ENCODE data around the gene CFAP65. TPM values are rescaled to one million over a fixed set of nuclear protein-coding genes. Genes with fewer than 3 reads are reported as not detected.

CFAP65 gene
- total and polyA plus RNA-seq, 9 of the 15 experiments (the other 6 are each of a cell fraction or from before 2014, with no cell fraction given): not detected

DNA sequence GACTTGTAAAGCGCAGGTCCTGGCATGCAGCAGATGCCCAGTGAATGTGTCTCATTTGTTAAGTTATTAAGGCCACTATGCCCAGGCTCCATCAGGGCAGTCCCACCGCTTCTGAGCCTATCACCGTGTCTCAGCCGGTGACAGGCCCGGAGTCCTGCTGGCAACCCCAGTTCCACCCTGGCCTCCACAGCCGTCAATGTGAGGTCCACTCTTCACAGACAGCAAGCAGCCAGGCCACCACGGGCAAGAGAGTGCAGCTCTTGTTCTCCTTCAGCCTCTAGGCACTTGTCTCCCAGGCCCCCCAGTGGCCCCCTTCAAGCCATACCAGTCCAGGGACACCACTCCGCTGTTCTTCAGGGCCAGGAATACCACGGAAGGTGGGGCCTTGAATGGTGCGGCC, 22.6 kb downstream of the CFAP65 start:
- H3K9me1 ChIP-seq (ENCODE audit: control insufficient read depth, insufficient read depth, low read length): peaks cover 2% of the 10 kb centered on the region
- FAIRE-seq (no peak), DNase-seq (ENCODE audit: extremely low read depth in 1 of 4, low spot score in 3 of 4) (no peak), ATAC-seq (no peak)
- BruUV-seq (replicated peaks): no TSS peak
- H2AFZ ChIP-seq (ENCODE audit: low read depth, low read length): no peak overlapping the region
- H3K4me1 ChIP-seq (replicated peaks in 1 of 2; ENCODE audit: control insufficient read depth in 2 of 2, insufficient read depth in 2 of 2, low read length in 2 of 2): no peaks in the 10 kb centered on the region; a peak in 1 of 5 replicates
- WGBS (ENCODE audit: insufficient coverage, low coverage, missing lambda C conversion rate): 7% methylated on average over 6 of the region's 10 CpGs
- peaks cover 0 to 71% of the 10 kb centered on the region in 2 experiments; a peak in 4 of 5 replicates for H3K27me3 ChIP-seq (ENCODE audit: control insufficient read depth in 2 of 2, insufficient read depth in 2 of 2, low read length in 2 of 2)
- TF ChIP-seq ZNF274 (IDR thresholded peaks at IDR 0.05; ENCODE audit: borderline replicate concordance, low read depth, low read length) (no peak), ZBTB1 (CRISPR knock-in tag; IDR thresholded peaks at IDR 0.05; ENCODE audit: borderline replicate concordance, low read depth) (no peak), SP2 (IDR thresholded peaks at IDR 0.05; ENCODE audit: extremely low read depth, low read depth, low read length, poor library complexity, severe bottlenecking) (no peak), ZNF699 (CRISPR knock-in tag; IDR thresholded peaks at IDR 0.05; ENCODE audit: insufficient replicate concordance) (no peak), CCNT2 (IDR thresholded peaks at IDR 0.05; ENCODE audit: borderline replicate concordance, extremely low read depth, insufficient read length, low read depth, low read length) (no peak), YY1 (IDR thresholded peaks at IDR 0.05; ENCODE audit: borderline replicate concordance in 1 of 3, control insufficient read depth in 1 of 3, extremely low read depth in 1 of 3, insufficient read depth in 3 of 3, insufficient read length in 1 of 3, insufficient replicate concordance in 2 of 3, low read depth in 1 of 3, low read length in 2 of 3) (no peak), SRSF3 (IDR thresholded peaks at IDR 0.05; ENCODE audit: insufficient read depth, low read length) (no peak), MEIS2 (IDR thresholded peaks at IDR 0.05; ENCODE audit: partially characterized antibody) (no peak), TAF7 (tag; IDR thresholded peaks at IDR 0.05) (no peak), GTF2B (IDR thresholded peaks at IDR 0.05; ENCODE audit: extremely low read depth, insufficient read length) (no peak), RBFOX2 (IDR thresholded peaks at IDR 0.05; ENCODE audit: low read depth, low read length) (no peak), EZH2 (IDR thresholded peaks at IDR 0.05; ENCODE audit: borderline replicate concordance, low read depth, low read length) (no peak), SMARCC2 (IDR thresholded peaks at IDR 0.05; ENCODE audit: low read depth) (no peak), RB1 (IDR thresholded peaks at IDR 0.05; ENCODE audit: low read depth) (no peak)
- TF ChIP-seq, protein P1, sequence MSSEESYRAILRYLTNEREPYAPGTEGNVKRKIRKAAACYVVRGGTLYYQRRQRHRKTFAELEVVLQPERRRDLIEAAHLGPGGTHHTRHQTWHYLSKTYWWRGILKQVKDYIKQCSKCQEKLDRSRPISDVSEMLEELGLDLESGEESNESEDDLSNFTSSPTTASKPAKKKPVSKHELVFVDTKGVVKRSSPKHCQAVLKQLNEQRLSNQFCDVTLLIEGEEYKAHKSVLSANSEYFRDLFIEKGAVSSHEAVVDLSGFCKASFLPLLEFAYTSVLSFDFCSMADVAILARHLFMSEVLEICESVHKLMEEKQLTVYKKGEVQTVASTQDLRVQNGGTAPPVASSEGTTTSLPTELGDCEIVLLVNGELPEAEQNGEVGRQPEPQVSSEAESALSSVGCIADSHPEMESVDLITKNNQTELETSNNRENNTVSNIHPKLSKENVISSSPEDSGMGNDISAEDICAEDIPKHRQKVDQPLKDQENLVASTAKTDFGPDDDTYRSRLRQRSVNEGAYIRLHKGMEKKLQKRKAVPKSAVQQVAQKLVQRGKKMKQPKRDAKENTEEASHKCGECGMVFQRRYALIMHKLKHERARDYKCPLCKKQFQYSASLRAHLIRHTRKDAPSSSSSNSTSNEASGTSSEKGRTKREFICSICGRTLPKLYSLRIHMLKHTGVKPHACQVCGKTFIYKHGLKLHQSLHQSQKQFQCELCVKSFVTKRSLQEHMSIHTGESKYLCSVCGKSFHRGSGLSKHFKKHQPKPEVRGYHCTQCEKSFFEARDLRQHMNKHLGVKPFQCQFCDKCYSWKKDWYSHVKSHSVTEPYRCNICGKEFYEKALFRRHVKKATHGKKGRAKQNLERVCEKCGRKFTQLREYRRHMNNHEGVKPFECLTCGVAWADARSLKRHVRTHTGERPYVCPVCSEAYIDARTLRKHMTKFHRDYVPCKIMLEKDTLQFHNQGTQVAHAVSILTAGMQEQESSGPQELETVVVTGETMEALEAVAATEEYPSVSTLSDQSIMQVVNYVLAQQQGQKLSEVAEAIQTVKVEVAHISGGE (CRISPR knock-in tag; IDR thresholded peaks at IDR 0.05): no peak
- no peaks in the 10 kb centered on the region for H3K79me2 ChIP-seq (ENCODE audit: control insufficient read depth, insufficient read depth, low read length)
- H4K20me1 ChIP-seq (replicated peaks; ENCODE audit: control insufficient read depth, insufficient read depth, low read length): peaks cover 4% of the 10 kb centered on the region; the same call in 1 of the 2 replicates
- no peak overlapping the region for H3K4me2 ChIP-seq (ENCODE audit: insufficient read depth, low read length)
- H3K36me3 ChIP-seq (ENCODE audit: control insufficient read depth, insufficient read depth, low read length): no peaks in the 10 kb centered on the region
- POLR2A ChIA-PET: interaction anchor here (1.5 kb wide), 1 partner anchor 23 kb away, joined by 4 read pairs; no protein-coding TSS in a partner anchor
- intact Hi-C loops (cut with micrococcal nuclease): no loop called here
- CTCF ChIA-PET (ENCODE audit: low intra/inter-chr PET ratio): no interaction called here
- no peak overlapping the region for H3K9ac ChIP-seq (ENCODE audit: insufficient read depth in 1 of 2, low read depth in 2 of 2, low read length in 2 of 2)
- in situ Hi-C loops (cut with MboI): no loop called here
- no peak overlapping the region for H3K27ac ChIP-seq (ENCODE audit: extremely low read depth, low read depth, low read length)
- H3K4me3 ChIP-seq: no peak overlapping the region
- no peaks in the 10 kb centered on the region for H3K9me3 ChIP-seq (replicated peaks; ENCODE audit: control insufficient read depth, insufficient read depth, low read depth, low read length)

Measured in K562 (cell line).